ENCODE data around the gene GLIS1.
A peak's percentile ranks its signal among the peaks of the same experiment; 100 is the strongest.

DNA sequence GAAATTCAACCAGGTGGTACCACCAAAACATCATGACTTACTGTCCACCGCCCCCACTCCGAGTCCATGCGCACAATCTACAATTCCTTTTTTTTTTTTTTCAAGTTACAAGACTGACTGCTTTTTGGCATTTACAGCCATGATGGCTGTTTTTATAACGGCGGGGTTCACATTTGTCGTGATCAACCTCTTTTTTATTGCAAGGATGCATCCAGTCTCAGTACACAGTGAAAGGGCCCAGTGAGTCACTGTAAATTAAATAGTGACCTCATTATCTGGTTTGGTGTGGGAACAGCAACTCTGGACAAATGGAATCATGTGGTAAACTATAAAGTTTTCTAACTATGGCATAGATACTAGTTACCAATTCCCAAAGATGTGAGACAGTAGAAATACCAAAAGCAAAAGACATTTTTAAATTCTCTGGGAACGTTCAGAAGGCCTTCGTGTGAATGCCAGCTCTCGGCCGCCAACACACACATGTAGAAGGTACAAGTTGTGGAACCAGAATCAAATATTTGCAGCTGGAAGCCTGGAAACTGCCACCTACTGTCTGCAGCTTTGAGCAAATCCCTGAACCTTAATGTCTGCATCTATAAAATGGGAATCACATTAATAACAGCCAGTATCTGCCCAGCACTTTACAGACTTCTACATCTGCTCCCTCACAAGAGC lies 4.9 kb downstream of the GLIS1 start:
- TF ChIP-seq BHLHE40 (IDR thresholded peaks at IDR 0.05; ENCODE audit: borderline replicate concordance): no peak
- no peak for TF ChIP-seq SUZ12 (IDR thresholded peaks at IDR 0.05)
- no peak for TF ChIP-seq SP1 (IDR thresholded peaks at IDR 0.05)
- no peak for TF ChIP-seq FOXK2 (IDR thresholded peaks at IDR 0.05)
- TF ChIP-seq CTBP1 (IDR thresholded peaks at IDR 0.05; ENCODE audit: borderline replicate concordance): no peak; the same call in 1 of the 2 replicates
- TF ChIP-seq TARDBP (IDR thresholded peaks at IDR 0.05): no peak
- no peak for TF ChIP-seq FOXM1 (IDR thresholded peaks at IDR 0.05; ENCODE audit: borderline replicate concordance)
- TF ChIP-seq FOXA1 (IDR thresholded peaks at IDR 0.05): no peak
- TF ChIP-seq L3MBTL2 (conservative IDR thresholded peaks at IDR 0.05): no peak
- peak; percentile 83 for TF ChIP-seq ZNF384 (IDR thresholded peaks at IDR 0.05)
- TF ChIP-seq HDGF (IDR thresholded peaks at IDR 0.05; ENCODE audit: borderline replicate concordance): no peak
- TF ChIP-seq, protein P1, sequence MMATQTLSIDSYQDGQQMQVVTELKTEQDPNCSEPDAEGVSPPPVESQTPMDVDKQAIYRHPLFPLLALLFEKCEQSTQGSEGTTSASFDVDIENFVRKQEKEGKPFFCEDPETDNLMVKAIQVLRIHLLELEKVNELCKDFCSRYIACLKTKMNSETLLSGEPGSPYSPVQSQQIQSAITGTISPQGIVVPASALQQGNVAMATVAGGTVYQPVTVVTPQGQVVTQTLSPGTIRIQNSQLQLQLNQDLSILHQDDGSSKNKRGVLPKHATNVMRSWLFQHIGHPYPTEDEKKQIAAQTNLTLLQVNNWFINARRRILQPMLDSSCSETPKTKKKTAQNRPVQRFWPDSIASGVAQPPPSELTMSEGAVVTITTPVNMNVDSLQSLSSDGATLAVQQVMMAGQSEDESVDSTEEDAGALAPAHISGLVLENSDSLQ (IDR thresholded peaks at IDR 0.05): no peak
- no peak for TF ChIP-seq ELF4 (IDR thresholded peaks at IDR 0.05)
